ENCODE results near the gene ORAI3. TPM values are rescaled to one million over a fixed set of nuclear protein-coding genes. Genes with fewer than 3 reads are reported as not detected.

ORAI3 gene
- total RNA-seq, 2 experiments from 2014 or later = 24.6 to 25.8 TPM

- H3K9me3 Mint-ChIP-seq = no peaks in the 10 kb centered on the region
- H3K36me3 Mint-ChIP-seq = no peaks in the 10 kb centered on the region
- peaks cover 5% of the 10 kb centered on the region for H3K27me3 Mint-ChIP-seq
- H3K4me1 Mint-ChIP-seq = peaks cover 10% of the 10 kb centered on the region
- no peak for DNase-seq
- no peak overlapping the region for H3K27ac Mint-ChIP-seq
- POLR2A ChIA-PET = interaction anchor here (0.7 to 3.1 kb wide), 11 partner anchors 13 to 715 kb away, joined by 3 to 19 read pairs (median 3); partner anchors contain the start of genes ARMC5, FUS, HSD3B7 and VKORC1
- H3K4me3 Mint-ChIP-seq = peak overlapping the region; percentile 98
- no peak for ATAC-seq (ENCODE audit: low read depth)
Observed at GRCh38 chr16:30997725-30998711, 49.1 kb downstream of the ORAI3 start.

GRCh38 chr16:30998852-30999761 lies 50.2 kb downstream of the ORAI3 start:
- no peak for DNase-seq
- no peak overlapping the region for H3K4me3 Mint-ChIP-seq
- no peak for ATAC-seq (ENCODE audit: low read depth)
- POLR2A ChIA-PET = interaction anchor here (0.7 to 1.3 kb wide), 2 partner anchors 31 to 75 kb away, joined by 3 read pairs; partner anchors contain the start of genes ZNF646 and ZNF668
- H3K4me1 Mint-ChIP-seq = peaks cover 9% of the 10 kb centered on the region
- no peaks in the 10 kb centered on the region for H3K36me3 Mint-ChIP-seq
- H3K27ac Mint-ChIP-seq = no peak overlapping the region
- H3K27me3 Mint-ChIP-seq = peaks cover 5% of the 10 kb centered on the region
- H3K9me3 Mint-ChIP-seq = no peaks in the 10 kb centered on the region

GRCh38 chr16:31000671-31001382 lies 52.0 kb downstream of the ORAI3 start:
- ATAC-seq (ENCODE audit: low read depth) (no peak), DNase-seq (no peak)
- POLR2A ChIA-PET = no interaction called here
- peaks cover 7% of the 10 kb centered on the region for H3K27me3 Mint-ChIP-seq
- peaks cover 3% of the 10 kb centered on the region for H3K4me1 Mint-ChIP-seq
- H3K9me3 Mint-ChIP-seq = no peaks in the 10 kb centered on the region
- H3K4me3 Mint-ChIP-seq = no peak overlapping the region
- no peak overlapping the region for H3K27ac Mint-ChIP-seq
- no peaks in the 10 kb centered on the region for H3K36me3 Mint-ChIP-seq

GRCh38 chr16:31001507-31002249 lies 52.8 kb downstream of the ORAI3 start:
- H3K36me3 Mint-ChIP-seq = no peaks in the 10 kb centered on the region
- no peaks in the 10 kb centered on the region for H3K4me1 Mint-ChIP-seq
- peaks cover 11% of the 10 kb centered on the region for H3K27me3 Mint-ChIP-seq
- no peak overlapping the region for H3K4me3 Mint-ChIP-seq
- ATAC-seq (ENCODE audit: low read depth) (no peak), DNase-seq (no peak)
- no peaks in the 10 kb centered on the region for H3K9me3 Mint-ChIP-seq
- no peak overlapping the region for H3K27ac Mint-ChIP-seq
- POLR2A ChIA-PET = no interaction called here

GRCh38 chr16:31002250-31002700 lies 53.4 kb downstream of the ORAI3 start:
- Mint-ChIP-seq H3K4me1 (no peaks in the 10 kb centered on the region), H3K4me3 (no peak overlapping the region), H3K36me3 (no peaks in the 10 kb centered on the region), H3K27ac (no peak overlapping the region), H3K9me3 (no peaks in the 10 kb centered on the region), H3K27me3 (peaks cover 13% of the 10 kb centered on the region)
- POLR2A ChIA-PET = no interaction called here
- DNase-seq (no peak), ATAC-seq (ENCODE audit: low read depth) (no peak)

GRCh38 chr16:31002862-31003341 lies 54.0 kb downstream of the ORAI3 start:
- ATAC-seq (ENCODE audit: low read depth) (no peak), DNase-seq (no peak)
- H3K4me1 Mint-ChIP-seq = no peaks in the 10 kb centered on the region
- peaks cover 15% of the 10 kb centered on the region for H3K27me3 Mint-ChIP-seq
- no peaks in the 10 kb centered on the region for H3K9me3 Mint-ChIP-seq
- no peak overlapping the region for H3K27ac Mint-ChIP-seq
- POLR2A ChIA-PET = no interaction called here
- no peak overlapping the region for H3K4me3 Mint-ChIP-seq
- H3K36me3 Mint-ChIP-seq = no peaks in the 10 kb centered on the region

GRCh38 chr16:31003744-31004143 lies 54.9 kb downstream of the ORAI3 start:
- ATAC-seq (ENCODE audit: low read depth) (no peak), DNase-seq (no peak)
- H3K36me3 Mint-ChIP-seq = no peaks in the 10 kb centered on the region
- POLR2A ChIA-PET = no interaction called here
- no peak overlapping the region for H3K4me3 Mint-ChIP-seq
- H3K4me1 Mint-ChIP-seq = no peaks in the 10 kb centered on the region
- H3K27ac Mint-ChIP-seq = no peak overlapping the region
- H3K27me3 Mint-ChIP-seq = peaks cover 15% of the 10 kb centered on the region
- H3K9me3 Mint-ChIP-seq = no peaks in the 10 kb centered on the region

Other genes with a start within 250 kb of the ORAI3 start
- gene SRCAP, start 249.9 kb upstream of the ORAI3 start, total RNA-seq = 10 to 100 TPM; 89.4 to 92.2 TPM
- 10 to 100 TPM; 48.2 to 48.9 TPM for gene PHKG2, start 200.6 kb upstream of the ORAI3 start, total RNA-seq
- 1 to 10 TPM; 4.4 TPM for gene CFAP119, start 187.0 kb upstream of the ORAI3 start, total RNA-seq
- 100 to 1,000 TPM in 1 of 2 experiments, 10 to 100 TPM in 1; 94.7 to 105 TPM for gene RNF40, start 186.7 kb upstream of the ORAI3 start, total RNA-seq
- gene ZNF629, start 161.9 kb upstream of the ORAI3 start, total RNA-seq = 1 to 10 TPM; 5.2 to 6.0 TPM
- gene BCL7C, start 55.0 kb upstream of the ORAI3 start, total RNA-seq = 10 to 100 TPM; 31.1 to 31.8 TPM
- gene CTF1, start 52.5 kb upstream of the ORAI3 start, total RNA-seq = under 1 TPM; 0.19 to 0.37 TPM
- gene FBXL19, start 25.5 kb upstream of the ORAI3 start, total RNA-seq = 10 to 100 TPM; 20.1 to 24.4 TPM
- 10 to 100 TPM; 27.6 to 33.4 TPM for gene SETD1A, start 8.7 kb downstream of the ORAI3 start, total RNA-seq
- gene HSD3B7, start 36.1 kb downstream of the ORAI3 start, total RNA-seq = 10 to 100 TPM in 1 of 2 experiments, 1 to 10 TPM in 1; 8.5 to 10.9 TPM
- 1 to 10 TPM; 3.1 to 3.5 TPM for gene STX1B, start 61.6 kb downstream of the ORAI3 start, total RNA-seq
- 10 to 100 TPM; 82.8 to 84.8 TPM for gene STX4, start 84.5 kb downstream of the ORAI3 start, total RNA-seq
- gene ZNF668, start 125.2 kb downstream of the ORAI3 start, total RNA-seq = 10 to 100 TPM; 17.9 to 20.5 TPM
- gene ZNF646, start 125.4 kb downstream of the ORAI3 start, total RNA-seq = 10 to 100 TPM; 37.3 to 38.7 TPM
- 10 to 100 TPM; 10.4 to 10.9 TPM for gene PRSS53, start 139.9 kb downstream of the ORAI3 start, total RNA-seq
- gene VKORC1, start 145.7 kb downstream of the ORAI3 start, total RNA-seq = 10 to 100 TPM; 79.4 to 80.4 TPM
- gene BCKDK, start 159.3 kb downstream of the ORAI3 start, total RNA-seq = 10 to 100 TPM; 35.8 to 37.0 TPM
- 10 to 100 TPM; 66.5 to 72.9 TPM for gene KAT8, start 168.6 kb downstream of the ORAI3 start, total RNA-seq
- not detected for gene PRSS8, start 186.7 kb downstream of the ORAI3 start, total RNA-seq
- 1 to 10 TPM in 1 of 2 experiments, under 1 TPM in 1; 0.31 to 1.1 TPM for gene PRSS36, start 201.0 kb downstream of the ORAI3 start, total RNA-seq
- gene FUS, start 231.1 kb downstream of the ORAI3 start, total RNA-seq = 100 to 1,000 TPM; 540 to 618 TPM